GM12874 (cell line): ENCODE measurements around the gene FAXDC2.

ENCODE experiments used
- TF ChIP-seq, protein P1 (sequence below): IDR thresholded peaks from 2 replicates; pipeline ENCODE4 v1.5.1; 2011; ENCODE audit warnings: low read depth, mild to moderate bottlenecking, control low read depth, low read length, moderate library complexity; ENCODE audit not compliant: insufficient read depth

The FAXDC2 gene

DNA sequence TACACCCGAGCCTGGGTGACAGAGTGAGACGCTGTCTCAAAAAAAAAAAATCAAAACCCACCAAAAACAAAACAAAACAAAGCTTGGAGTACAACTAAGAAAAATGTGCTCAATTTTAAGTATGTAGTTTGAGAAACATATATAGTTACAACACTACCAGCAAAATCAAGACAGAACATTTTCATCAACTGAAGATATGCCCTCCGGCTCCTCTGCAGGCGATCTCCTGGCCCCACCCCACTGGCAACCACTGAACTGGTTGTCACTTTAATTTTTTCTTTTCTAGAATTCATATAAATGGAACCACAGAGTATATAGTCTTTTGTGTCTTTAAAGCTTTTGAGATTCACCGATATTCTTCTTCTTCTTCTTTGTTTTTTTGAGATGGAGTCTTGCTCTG, 43.0 kb upstream of the FAXDC2 start:
- TF ChIP-seq, protein P1, sequence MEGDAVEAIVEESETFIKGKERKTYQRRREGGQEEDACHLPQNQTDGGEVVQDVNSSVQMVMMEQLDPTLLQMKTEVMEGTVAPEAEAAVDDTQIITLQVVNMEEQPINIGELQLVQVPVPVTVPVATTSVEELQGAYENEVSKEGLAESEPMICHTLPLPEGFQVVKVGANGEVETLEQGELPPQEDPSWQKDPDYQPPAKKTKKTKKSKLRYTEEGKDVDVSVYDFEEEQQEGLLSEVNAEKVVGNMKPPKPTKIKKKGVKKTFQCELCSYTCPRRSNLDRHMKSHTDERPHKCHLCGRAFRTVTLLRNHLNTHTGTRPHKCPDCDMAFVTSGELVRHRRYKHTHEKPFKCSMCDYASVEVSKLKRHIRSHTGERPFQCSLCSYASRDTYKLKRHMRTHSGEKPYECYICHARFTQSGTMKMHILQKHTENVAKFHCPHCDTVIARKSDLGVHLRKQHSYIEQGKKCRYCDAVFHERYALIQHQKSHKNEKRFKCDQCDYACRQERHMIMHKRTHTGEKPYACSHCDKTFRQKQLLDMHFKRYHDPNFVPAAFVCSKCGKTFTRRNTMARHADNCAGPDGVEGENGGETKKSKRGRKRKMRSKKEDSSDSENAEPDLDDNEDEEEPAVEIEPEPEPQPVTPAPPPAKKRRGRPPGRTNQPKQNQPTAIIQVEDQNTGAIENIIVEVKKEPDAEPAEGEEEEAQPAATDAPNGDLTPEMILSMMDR: no peak

DNA sequence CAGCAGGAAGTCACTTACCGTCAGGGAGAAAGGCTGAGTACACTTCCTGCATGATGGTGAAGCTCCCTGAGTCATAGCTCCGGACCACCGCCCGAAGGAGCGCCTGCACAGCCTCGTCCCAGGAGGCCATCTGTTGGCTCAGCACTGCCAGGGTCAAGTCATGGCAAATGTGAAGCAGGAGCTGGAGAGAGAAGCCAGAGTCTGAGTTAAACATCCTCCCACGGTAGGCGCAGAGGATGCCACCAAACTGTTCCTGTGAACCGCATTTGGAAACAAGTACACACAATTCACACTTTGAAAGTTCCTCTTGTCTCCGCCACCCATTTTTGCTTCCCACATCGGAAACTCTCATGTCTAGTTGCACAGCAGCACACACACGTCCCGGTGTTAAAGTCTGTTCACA, 42.0 kb upstream of the FAXDC2 start:
- TF ChIP-seq, protein P1: no peak

DNA sequence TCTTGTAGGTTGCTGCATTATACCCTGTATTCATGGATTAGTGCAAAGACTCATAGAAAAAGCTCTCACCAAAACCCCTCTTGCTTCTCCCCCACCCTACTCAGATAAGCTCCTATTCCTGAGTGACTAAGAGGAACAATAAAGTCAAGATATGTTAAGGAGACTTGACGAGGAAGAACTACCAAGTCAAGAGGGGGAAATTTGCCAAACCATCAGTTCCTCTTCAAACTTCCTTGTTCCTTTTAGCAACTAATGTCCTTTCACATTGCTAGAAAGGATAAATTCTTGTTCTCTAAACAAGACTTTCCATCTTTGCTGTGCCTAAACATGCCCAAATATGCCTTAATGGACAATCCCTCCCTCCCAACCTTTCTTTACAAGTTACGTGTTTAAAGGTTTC, 35.0 kb upstream of the FAXDC2 start:
- TF ChIP-seq, protein P1: no peak

GRCh38 chr5:154884424-154884823, 34.0 kb upstream of the FAXDC2 start:
- TF ChIP-seq, protein P1: no peak

DNA sequence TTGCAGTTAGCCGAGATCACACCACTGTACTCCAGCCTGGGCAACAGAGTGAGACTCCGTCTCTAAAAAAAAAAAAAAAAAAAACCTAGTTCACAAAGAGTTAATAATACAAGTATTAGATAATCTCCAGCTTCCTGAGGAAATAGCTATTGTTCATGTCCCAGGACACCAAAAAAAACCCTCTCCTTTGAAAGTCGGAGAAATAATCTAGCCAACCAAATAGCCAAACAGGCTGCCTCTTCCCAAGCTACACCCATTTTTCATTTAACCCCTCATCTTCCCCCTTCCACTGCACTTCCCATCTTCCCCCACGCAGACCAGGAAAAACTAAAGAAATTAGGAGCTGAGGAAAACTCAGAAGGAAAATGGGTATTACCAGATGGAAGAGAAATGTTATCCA, 31.6 kb upstream of the FAXDC2 start:
- TF ChIP-seq, protein P1: no peak

GRCh38 chr5:154878642-154879335, 28.4 kb upstream of the FAXDC2 start:
- TF ChIP-seq, protein P1: no peak

DNA sequence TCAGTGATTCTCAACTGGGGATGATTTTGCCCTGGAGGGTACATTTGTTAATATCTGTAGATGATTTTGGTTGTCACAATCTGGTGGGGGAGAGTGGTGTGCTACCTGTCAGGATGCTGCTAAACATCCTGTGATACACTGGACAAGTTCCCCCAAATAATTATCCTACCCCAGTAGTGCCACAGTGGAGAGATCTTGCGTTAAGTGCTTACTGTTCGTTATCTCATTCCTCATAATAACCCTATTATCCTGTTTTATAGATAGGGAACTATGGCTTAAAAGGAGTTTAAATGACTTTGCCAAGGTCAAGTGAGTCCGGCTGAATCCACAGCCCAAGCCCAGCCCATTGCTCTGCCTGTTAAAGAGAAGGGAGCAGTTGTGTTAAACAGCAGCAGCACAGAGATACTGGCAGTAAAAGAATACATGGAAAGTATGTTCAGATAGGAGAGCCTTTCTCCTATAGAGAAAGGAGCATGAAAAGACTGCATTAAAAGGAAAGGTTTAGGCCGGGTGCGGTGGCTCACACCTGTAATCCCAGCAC, 23.5 kb upstream of the FAXDC2 start:
- TF ChIP-seq, protein P1: no peak
